GM21423 (cell line): ENCODE measurements around the gene CKAP4.

Experiments used
- ATAC-seq: cut with Tn5 transposase; IDR thresholded peaks from one replicate; pipeline ENCODE4 v1.9.1; 2021; ENCODE audit warnings: mild to moderate bottlenecking, moderate library complexity; ENCODE audit not compliant: unreplicated experiment

CKAP4 gene

DNA sequence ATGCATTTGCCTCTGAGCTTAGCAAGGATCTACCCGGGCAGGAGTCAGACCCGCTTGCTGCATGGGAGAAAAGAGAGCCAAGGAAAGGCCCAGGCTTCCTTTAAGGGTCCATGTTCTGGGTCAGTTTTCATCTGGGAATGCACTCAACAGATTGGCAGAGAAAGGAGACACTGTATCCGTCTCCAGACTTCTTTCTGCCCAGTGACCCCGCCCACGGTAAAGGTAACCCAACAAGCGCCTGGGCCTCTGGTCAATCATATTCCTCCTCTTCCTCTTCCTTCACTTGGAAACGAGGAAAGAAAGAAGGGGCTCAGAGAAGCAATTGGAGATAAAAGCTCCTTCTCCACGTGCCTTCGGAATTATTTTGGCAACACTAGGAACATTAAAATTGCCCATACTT lies 27.6 kb upstream of the CKAP4 start:
- ATAC-seq, result no peak

DNA sequence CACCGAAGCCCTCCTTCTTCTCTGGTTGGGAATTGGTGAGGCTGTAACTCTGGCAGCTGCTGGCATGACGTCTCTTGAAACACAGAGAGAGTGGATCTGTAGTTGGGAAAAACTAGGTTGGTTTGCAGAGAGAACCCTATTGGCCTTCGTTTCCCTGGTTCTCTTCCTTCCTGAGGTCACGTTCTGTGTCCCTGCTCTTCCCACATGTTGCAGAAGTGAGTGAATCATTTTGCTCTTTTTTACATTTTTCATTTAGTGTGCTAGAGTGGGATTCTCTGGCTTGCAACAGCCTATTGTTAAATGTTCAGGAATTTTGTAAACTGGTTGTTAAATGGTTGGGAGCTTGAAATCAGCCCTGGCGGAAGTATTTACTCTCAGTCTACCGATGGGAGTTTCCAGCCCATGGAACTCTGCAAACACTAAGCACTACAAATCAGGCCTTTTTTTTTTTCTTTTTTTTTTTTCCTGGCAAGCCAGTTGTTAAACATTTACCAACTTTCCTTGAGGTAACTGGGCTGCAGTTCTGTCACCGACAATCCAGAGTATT lies 26.8 kb upstream of the CKAP4 start:
- peak; percentile 12 for ATAC-seq

DNA sequence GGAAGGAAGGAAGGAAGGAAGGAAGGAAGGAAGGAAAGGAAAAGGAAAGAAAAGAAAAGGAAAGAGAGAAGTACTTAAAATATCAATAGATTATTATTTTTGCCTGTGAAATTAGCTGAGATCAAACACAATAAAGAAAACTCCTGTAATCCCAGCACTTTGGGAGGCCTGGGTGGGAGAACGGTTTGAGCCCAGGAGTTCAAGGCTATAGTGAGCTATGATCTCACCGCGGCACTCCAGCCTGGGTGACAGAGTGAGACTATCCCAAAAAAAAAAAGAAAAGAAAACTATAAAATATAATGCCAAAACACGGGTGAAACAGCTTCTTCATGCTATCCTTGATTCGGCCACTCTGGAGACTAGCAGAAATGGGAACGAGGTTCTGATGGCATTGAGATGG lies 26.2 kb upstream of the CKAP4 start:
- ATAC-seq, result no peak

DNA sequence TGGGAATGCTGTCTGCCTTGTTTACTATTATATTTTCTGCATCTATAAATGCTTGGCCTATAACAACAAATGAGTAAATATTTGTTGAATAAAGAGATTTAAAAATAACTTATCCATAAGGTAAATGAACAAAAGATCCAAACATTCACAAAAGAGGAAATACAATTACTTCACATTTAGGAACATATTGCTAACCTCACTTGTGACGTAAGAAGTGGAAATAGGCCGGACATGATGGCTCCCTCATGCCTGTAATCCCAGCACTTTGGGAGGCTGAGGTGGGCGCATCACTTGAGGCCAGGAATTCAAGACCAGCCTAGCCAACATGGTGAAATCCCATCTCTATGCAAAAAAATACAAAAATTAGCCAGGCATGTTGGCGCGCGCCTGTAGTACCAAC lies 25.7 kb upstream of the CKAP4 start:
- no peak for ATAC-seq

DNA sequence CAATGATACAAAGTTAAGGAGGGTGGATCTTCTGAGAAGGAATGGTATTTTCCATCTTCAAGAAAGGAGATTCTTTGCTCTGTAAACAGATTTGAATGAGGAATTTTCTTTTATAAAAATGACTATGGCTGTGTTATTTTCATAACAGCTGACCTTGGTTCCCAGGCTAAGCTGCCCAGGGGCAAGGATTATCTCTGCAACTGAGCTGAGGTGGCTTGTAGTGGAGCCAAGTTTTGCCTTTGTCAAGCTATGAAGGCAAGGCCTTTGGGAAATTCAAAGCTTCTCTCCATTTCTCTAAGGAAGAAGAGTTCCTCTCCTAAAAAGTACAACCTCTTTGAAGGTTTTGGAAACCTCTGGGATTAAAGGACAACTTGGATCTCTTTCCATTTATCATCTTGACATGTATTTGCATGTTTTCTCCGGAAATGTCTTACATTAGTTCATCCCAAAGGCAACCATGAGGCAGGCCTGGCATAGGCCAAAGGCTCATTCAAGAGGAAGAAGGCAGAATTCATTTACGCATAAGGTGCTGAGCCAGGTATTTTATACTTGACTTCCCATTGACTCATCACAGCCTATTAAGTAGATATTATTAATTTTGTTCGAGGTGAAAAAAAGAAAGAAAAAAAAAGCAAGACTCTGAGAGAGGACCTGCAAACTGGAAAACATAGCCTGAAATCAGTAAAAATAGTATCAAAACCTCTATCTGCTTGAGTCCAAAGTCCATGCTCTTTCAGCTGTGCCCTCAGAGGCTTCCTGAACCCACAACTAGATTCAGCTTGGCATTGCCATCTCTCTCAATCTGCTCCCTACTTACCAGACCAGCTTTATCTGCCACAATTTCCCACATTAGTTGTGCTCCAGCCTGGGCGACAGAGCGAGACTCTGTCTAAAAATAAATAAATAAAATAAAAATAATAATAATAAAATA lies 24.0 kb upstream of the CKAP4 start:
- no peak for ATAC-seq

DNA sequence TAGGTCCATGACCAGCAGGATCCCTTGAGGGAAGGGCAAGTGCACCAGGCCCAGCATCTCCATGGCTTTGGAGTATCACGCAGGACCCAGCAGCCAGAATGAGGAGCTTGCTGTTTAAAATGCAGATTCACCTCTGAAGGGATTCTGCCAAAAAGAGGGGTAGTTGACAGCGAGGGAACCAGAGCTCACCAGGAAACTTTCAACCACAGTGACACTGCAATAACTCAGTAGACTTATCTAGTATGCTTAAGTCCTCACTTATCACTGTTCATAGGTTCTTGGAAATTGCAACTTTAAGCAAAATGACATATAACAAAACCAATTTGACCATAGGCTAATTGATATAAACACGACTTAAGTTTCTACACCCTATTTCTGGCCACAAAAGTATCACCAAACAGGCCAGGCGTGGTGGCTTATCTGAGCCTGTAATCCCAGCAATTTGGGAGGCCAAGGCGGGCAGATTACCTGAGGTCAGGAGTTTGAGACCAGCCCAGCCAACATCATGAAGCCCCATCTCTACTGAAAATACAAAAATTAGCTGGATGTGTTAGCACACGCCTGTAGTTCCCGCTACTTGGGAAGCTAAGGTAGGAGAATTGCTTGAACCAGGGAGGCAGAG lies 21.4 kb upstream of the CKAP4 start:
- ATAC-seq, result no peak

DNA sequence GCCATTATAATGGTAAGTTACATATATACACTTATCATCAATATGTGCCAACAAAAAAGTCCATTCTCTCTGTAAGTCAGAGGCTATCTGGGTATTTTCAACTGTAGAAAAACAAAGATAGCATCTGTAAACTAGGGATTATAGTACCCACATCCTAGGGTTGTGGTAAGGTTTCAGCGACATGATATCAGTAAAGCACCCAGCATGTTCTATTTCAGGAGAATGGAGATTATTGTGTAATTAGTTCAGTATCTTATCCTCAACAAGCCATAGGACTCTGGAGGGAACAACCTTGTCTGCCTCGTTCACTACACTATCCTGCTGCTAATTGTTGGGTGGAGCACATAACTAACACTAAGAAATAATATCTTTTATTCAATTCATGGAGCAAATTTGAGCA lies 19.7 kb upstream of the CKAP4 start:
- ATAC-seq, result no peak

DNA sequence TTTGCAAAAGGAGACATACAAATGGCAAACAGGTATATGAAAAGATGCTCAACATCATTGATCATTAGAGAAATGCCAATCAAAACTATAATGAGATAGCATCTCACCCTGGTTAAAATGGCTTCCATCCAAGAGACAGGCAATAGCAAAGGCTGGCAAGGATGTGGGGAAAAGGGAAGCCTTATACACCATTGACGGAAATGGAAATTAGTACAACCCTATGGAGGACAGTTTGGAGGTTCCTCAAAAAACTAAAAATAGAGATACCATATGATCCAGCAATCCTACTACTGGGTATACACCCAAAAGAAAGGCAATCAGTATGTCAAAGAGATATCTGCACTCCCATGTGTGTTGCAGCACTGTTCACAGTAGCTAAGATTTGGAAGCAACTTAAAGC lies 17.3 kb upstream of the CKAP4 start:
- no peak for ATAC-seq

DNA sequence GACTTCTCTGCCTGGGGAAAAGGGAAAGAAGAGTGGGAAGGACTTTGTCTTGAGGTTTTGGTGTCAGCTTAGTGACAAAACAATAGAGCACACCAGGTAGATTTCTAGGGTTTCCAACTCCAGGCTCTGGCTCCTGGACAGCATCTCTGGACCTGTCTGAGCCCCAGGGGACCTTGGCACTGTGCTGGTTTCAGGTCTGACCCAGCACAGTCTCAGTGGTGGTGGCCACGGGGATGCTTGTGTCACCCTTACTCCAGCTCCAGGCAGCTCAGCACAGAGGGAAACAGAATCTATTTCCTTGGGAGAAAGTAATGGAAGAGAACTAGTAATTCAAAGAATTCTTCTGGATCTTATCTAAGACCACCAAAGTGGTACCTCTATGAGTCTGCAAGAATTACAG lies 11.1 kb upstream of the CKAP4 start:
- ATAC-seq, result no peak

DNA sequence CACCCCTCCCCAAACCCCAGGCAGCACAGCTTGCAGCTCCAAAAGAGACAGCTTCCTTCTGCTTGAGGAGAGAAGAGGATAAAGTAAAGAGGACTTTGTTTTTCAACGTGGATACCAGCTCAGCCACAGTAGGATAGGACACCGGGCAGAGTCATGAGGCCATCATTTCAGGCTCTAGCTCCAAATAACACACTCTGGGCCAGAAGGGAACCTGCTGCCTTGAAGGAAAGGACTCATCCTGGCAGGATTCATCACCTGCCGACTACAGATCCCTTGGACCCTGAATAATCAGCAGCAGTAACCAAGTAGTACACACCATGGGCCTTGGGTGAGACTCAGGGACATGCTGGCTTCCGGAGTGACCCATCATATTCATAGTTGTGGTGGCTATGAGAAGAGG lies 10.4 kb upstream of the CKAP4 start:
- ATAC-seq, result no peak

DNA sequence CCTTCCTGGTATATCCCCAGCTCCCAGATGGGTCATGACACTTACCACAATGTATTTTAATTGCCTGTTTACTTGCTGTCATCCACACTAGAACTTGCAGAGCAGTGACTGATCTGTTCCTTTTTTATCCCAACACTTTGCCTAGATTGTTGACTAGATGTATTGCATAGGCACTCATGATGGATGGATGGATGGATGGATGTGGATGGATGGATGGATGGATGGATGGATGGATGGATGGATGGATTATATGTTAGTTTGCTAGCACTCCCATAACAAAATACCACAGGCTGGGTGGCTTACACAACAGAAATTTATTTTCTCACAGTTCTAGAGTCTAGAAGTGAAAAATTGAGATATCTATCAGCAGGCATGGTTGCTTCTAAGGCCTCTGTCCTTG lies 8.7 kb upstream of the CKAP4 start:
- ATAC-seq, result no peak

DNA sequence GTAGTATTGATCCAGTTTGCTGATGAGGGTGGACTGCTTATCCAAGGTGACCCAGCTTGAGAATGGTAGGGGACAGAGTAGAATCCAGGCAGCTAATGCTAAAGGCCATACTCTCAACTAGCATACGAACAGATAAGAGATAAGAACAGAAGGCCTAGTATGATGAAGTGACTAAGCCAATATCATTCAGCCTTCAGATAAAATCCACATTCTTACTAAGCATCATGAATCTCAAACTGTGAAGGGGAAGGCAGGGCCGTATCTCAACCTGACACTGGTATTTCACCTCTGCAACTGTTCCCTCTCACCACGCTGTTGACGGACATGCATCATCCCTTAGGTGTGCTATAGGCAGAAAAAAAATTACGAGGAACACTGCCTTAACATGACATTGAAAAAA lies 8.1 kb upstream of the CKAP4 start:
- no peak for ATAC-seq

DNA sequence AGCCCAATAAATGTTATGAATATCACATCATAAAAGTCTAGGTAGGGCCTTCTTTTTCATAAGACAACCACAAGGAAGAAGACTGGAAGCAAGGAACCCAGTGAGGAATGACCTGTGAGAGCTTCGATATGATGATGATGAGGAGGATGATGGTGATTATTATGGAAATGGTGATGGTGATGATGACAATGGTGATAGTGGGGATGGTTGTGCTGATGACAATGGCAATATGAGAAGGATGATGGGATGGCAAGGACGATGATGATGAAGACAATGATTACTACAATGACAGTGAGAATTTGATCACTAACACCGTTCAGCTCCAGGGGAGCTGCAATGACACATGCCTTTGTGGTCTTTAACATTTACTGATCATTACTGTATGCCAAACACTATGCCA lies 7.7 kb upstream of the CKAP4 start:
- no peak for ATAC-seq

DNA sequence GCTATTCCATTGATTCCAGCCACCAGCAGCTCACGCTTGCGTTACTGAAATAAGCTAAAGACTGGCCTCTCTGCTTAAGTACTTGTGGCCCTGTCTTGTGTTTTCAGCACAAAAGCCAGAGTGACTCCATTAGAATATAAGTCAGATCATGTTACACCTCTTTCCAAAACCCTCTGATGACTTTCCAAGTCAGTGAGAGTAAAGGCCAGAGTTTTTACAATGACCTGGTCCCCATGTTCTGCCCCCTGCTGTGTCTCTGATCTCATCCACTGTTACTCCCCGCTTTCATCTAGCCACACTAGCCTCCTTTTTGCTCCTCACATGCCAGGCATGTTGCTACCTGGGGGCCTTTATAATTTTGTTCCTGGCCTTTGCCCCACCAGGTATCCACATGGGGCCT lies 6.9 kb upstream of the CKAP4 start:
- no peak for ATAC-seq

DNA sequence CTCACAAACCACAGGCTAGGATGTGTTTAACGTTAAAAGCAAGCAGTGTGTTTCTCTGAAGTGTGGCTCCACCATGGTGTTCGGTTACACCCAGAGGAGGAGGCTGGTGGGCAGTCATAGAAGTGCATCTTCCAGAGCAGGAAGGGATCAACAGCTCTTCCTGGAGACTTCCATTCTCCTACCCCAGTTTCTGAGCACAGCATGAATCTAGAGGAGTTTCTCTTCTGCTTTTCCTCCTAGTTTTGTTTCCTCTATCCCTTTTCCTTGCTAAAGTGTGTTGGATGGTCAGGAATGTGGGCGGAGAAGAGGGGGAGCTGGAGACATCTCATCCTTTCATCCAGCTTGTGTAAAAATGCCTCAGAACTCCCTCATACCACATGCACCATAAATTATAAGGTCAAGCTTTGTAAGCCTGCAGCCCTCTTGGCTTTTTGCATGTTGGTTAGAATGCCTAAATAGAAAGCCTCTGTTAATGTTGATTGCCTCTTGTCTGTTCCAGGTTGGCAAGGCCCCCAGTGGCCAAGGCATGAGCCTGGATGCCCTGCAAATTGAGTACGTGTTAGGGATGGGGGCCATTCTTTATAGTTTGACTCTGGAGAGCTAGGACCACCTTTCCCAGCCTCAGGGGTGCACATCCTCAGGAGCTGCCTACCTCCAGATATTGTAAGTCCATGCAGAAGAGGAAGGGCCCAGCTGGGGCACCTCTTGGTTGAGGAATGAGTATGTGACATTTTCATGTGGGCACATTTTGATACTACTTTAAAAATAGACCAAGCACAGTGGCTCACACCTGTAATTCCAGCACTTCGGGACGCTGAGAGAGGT lies 4.0 kb upstream of the CKAP4 start:
- ATAC-seq, result no peak

DNA sequence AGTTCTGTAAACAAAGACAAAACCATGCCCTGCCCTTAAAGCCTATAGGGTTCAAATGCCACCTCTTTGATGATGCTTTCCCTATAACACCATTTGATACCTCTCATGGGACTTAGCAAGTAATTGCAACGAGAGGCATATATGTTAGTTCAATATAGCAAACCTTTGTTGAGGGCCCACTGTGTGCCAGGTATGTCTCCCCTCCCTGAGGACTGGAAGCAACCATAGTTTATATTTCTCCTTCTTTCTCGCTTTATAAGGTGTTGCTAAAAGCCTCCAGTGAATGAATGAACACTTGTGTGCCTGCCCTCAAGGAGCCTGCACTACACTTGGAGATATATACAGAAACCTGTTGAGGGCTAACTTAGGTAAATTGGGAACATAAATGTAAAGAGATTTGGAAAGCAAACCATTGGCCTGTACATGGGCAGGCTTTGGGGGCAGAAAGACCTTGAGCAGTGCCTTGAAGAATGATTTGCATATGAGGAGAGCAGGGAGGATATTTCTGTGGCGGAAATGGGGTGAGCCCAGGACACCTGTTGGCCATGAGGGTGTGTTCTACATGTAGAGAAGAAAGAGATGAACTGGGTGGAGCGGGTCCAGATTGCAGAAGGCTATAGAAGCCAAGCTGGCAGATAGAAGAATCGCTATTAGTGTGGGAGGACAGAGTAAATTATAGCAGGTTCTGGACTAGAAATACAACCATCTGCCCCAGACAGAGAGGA lies 1.8 kb upstream of the CKAP4 start:
- peak; percentile 65 for ATAC-seq

DNA sequence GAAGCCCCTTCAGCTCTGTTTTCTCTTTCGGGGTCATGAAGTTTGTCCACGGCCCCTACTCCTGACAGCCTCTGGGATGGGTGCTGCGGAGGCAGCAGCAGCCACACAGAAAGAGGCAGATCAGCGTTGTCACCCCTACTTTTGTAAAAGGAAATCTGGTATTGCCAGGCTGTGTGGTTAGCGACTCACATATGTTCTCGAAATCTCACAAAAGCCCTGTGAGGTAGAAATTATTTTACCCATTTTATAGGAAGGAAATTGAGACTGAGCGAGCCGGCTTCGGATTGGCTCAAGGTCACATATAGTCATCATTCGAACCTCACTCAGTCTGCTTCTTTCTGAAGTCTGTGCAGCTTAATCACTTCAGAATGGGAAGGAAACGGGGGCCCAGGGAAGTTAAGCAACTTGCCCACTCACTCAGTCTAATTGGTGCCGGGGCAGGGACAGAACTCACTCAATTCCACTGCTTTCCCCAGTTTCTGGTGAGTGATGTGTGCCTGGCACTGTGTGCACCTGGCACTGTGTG lies 1.1 kb upstream of the CKAP4 start:
- peak; percentile 15 for ATAC-seq

DNA sequence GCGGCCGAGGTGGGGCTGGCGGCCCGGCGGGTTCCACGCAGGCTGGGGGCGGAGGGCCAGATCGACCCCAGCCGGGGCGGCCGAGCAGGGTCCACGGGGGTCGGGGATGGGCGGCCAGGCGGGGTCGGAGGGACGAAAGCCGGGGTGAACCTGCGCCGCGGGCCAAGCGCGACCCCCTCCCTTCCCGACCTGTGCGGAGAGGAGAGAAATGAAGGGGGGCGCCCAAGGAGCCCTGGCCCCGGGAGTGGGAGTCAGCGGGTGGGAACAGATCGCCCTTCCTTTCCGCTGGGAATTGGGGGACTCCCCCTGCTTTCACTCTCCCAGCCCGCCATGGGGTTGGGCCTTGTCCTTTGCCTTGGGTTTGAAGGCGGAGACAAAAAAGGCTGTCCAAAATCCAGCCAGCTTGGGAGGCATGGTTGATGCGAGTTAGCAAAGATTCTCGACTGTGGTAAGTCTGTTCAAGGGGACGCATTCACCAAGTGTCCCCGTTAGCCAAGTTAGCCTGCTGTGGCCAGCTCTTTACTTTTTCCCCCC lies 559 bp upstream of the CKAP4 start:
- peak; percentile 14 for ATAC-seq

DNA sequence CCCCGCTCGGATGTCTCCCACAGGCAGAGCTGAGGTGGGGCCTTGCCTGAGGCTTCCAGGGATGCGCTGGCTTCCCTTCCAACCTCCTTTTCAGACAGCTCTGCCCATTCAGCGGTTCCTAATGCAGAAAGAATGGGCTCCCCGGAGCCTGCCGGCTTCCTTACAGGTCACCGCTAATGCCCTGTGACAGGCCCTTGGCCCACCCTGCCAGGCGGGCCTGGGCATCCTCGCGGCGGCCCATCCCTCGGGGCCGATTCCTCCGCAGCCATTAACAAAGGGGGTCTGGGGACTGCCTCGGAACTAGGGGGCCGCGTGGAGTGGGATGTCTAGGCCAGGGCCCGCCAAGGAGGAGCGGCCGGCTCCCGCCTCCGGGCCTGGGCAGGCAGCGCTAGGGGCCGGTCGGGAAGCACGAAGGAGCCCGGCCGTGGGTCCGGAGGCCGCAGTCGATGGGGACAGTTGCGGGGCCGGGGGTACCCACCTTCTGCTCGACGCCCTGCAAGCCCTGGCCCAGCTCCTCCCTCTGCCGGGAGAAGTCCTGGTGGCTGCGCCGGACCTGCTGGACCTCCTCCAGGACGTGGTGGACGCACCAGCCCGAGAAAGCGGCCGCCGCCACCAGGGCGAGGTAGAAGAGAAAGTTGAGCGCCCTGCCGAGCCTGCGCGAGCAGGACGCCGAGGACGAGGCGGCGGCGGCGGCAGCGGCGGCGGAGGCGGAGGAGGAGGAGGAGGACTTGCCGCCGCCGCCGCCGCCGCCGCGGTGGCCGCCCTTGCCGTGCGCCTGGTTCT lies 738 bp downstream of the CKAP4 start:
- peak; percentile 30 for ATAC-seq
